Natural killer cell (primary cell): Measurements from ENCODE around the gene LRIT3. TPM values are rescaled to one million over a fixed set of nuclear protein-coding genes. Genes with fewer than 3 reads are reported as not detected.
A peak's percentile ranks its signal among the peaks of the same experiment; 100 is the strongest.

Experiments used
- ATAC-seq, 3 donors: fragments of 150-1000 bp in 2 of 3; fragments of 200-7000 bp in 1 of 3; cut with Tn5 transposase; 1 replicate in 1 of 3; 2 replicates in 2 of 3; pipeline ENCODE4 v1.10.0; 2021; ENCODE audit warnings: mild to moderate bottlenecking in 2 of 3, moderate library complexity in 2 of 3
- DNase-seq, 2 donors: peaks; one replicate each; pipeline versions ENCODE4 v3.0.0 to v3.0.0-alpha.2; 2013 to 2021; ENCODE audit warnings: mixed read lengths in 1 of 2
- H3K27ac ChIP-seq: one replicate; pipeline ENCODE4 v1.5.1; 2013; ENCODE audit warnings: mild to moderate bottlenecking, low read length
- H3K27me3 ChIP-seq: one replicate; pipeline ENCODE4 v1.6.1; 2013; ENCODE audit warnings: low read length; ENCODE audit not compliant: control insufficient read depth, insufficient read depth
- H3K36me3 ChIP-seq: one replicate; pipeline ENCODE4 v1.6.1; 2013; ENCODE audit warnings: low read length; ENCODE audit not compliant: control insufficient read depth, insufficient read depth
- H3K4me1 ChIP-seq: one replicate; pipeline ENCODE4 v1.6.1; 2013; ENCODE audit warnings: low read length; ENCODE audit not compliant: control insufficient read depth, insufficient read depth
- H3K4me3 ChIP-seq: one replicate; pipeline ENCODE4 v1.5.1; 2013; ENCODE audit warnings: low read length
- H3K9me3 ChIP-seq: one replicate; pipeline ENCODE4 v1.6.1; 2013; ENCODE audit warnings: low read length; ENCODE audit not compliant: control insufficient read depth, insufficient read depth
- H3K27ac Mint-ChIP-seq, 2 donors: one replicate each; pipeline ENCODE4 v1.8.0; 2022; ENCODE audit warnings: mild to moderate bottlenecking in 2 of 2, mixed read lengths in 2 of 2, moderate library complexity in 1 of 2
- H3K27me3 Mint-ChIP-seq, 2 donors: one replicate each; pipeline ENCODE4 v1.8.0; 2022; ENCODE audit warnings: low read depth in 2 of 2, mixed read lengths in 2 of 2
- H3K36me3 Mint-ChIP-seq: one replicate; pipeline ENCODE4 v1.8.0; 2022; ENCODE audit warnings: mixed read lengths
- H3K4me1 Mint-ChIP-seq, 2 donors: one replicate each; pipeline ENCODE4 v1.8.0; 2022; ENCODE audit warnings: mixed read lengths in 2 of 2
- H3K4me3 Mint-ChIP-seq: one replicate; pipeline ENCODE4 v1.8.0; 2022; ENCODE audit warnings: mild to moderate bottlenecking, moderate library complexity, mixed read lengths
- H3K9me3 Mint-ChIP-seq, 2 donors: one replicate each; pipeline ENCODE4 v1.8.0; 2022; ENCODE audit warnings: mixed read lengths in 2 of 2
- CTCF ChIP-seq: fragments of 200-600 bp; IDR thresholded peaks from one replicate; pipeline ENCODE4 v1.8.0; 2022; ENCODE audit warnings: antibody characterized with exemption
- WGBS: methylation state at CpG from one replicate; pipeline ENCODE4 v1.1.7; 2013; ENCODE audit warnings: missing lambda C conversion rate; ENCODE audit not compliant: insufficient coverage; 5-methylcytosine and 5-hydroxymethylcytosine counted together
- intact Hi-C: fragments of 100-400 bp; cut with micrococcal nuclease; formaldehyde crosslinking; loops from one replicate; pipeline ENCODE4 v1.14.2; 2022
- total RNA-seq, 4 donors: library from RNA; stranded (reverse); fragments of 120-200 nt in 1 of 4; gene quantifications; one replicate each; pipeline versions ENCODE4 v1.2.3 to v1.2.4, GENCODE V29; 2013 to 2022

Gene LRIT3
- under 1 TPM in 2 of 3 donors, not detected in 1; 0.10 to 0.12 TPM for total RNA-seq
- 0.29 TPM for total RNA-seq (2013)

DNA sequence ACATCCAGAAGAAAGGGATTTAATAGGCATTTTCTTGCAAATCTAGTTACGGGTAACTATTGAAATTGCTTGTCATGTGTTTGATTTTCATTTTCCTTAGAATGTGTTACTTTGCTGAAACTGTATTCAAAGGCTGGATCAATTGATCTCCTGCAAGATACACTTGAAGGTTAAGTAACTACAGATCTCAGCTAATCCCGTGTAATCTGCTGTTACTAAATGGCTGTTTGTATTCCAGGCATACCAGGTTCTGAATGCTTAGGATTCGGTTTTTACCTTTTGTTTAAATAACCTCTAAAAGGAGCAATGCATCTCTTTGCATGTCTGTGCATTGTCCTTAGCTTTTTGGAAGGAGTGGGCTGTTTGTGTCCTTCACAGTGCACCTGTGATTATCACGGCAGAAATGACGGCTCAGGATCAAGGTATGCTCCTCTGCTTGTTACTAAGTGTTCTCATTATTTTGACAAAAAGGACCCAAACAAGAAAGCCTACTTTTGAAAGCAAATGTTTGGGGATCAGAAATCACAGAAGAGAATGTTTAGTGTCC lies at the start of gene LRIT3:
Gene LRIT3, plus strand, starts transcription at position 212 of the 547 bp plus-strand sequence. Its CDS starts 95 bp downstream, at position 307.
- DNase-seq = no peak
- 98% methylated on average over 5 of the region's 5 CpGs for WGBS
- TF ChIP-seq CTCF = no peak
- Mint-ChIP-seq H3K27me3 (peaks cover 4 to 11% of the 10 kb centered on the region in 2 donors), H3K4me1 (no peaks in the 10 kb centered on the region), H3K36me3 (no peaks in the 10 kb centered on the region), H3K27ac (no peak within 1 kb of the TSS), H3K4me3 (no peak within 1 kb of the TSS), H3K9me3 (no peaks in the 10 kb centered on the region)
- no peak for ATAC-seq
- H3K27ac ChIP-seq = no peak within 1 kb of the TSS
- H3K4me3 ChIP-seq = no peak within 1 kb of the TSS
- H3K27me3 ChIP-seq = no peaks in the 10 kb centered on the region
- H3K4me1 ChIP-seq = no peaks in the 10 kb centered on the region
- H3K9me3 ChIP-seq = no peaks in the 10 kb centered on the region
- no peaks in the 10 kb centered on the region for H3K36me3 ChIP-seq
- intact Hi-C loops = no loop called here

GRCh38 chr4:109798866-109799265 lies 49.0 kb upstream of the LRIT3 start:
- peaks cover 3% of the 10 kb centered on the region for H3K27me3 ChIP-seq
- Mint-ChIP-seq H3K36me3 (peaks cover 11% of the 10 kb centered on the region), H3K9me3 (peaks cover 0 to 8% of the 10 kb centered on the region in 2 donors), H3K27ac (no peak overlapping the region), H3K4me3 (no peak overlapping the region), H3K4me1 (no peaks in the 10 kb centered on the region), H3K27me3 (peaks cover 24 to 41% of the 10 kb centered on the region in 2 donors)
- H3K4me1 ChIP-seq = no peaks in the 10 kb centered on the region
- H3K9me3 ChIP-seq = peaks cover 3% of the 10 kb centered on the region
- intact Hi-C loops = no loop called here
- no peak for TF ChIP-seq CTCF
- ATAC-seq = peak in 2 of 3 donors; percentile 42 to 43
- DNase-seq = no peak
- H3K36me3 ChIP-seq = no peaks in the 10 kb centered on the region
- no peak overlapping the region for H3K27ac ChIP-seq
- no peak overlapping the region for H3K4me3 ChIP-seq

GRCh38 chr4:109801099-109801789 lies 46.7 kb upstream of the LRIT3 start:
- H3K4me1 ChIP-seq = no peaks in the 10 kb centered on the region
- no peaks in the 10 kb centered on the region for H3K9me3 Mint-ChIP-seq
- H3K9me3 ChIP-seq = no peaks in the 10 kb centered on the region
- no peak overlapping the region for H3K27ac ChIP-seq
- no peaks in the 10 kb centered on the region for H3K36me3 ChIP-seq
- no peaks in the 10 kb centered on the region for H3K27me3 ChIP-seq
- H3K27ac Mint-ChIP-seq = no peak overlapping the region
- H3K4me3 Mint-ChIP-seq = no peak overlapping the region
- intact Hi-C loops = no loop called here
- peaks cover 16 to 28% of the 10 kb centered on the region in 2 donors for H3K27me3 Mint-ChIP-seq
- no peak overlapping the region for H3K4me3 ChIP-seq
- ATAC-seq (no peak), DNase-seq (no peak)
- H3K4me1 Mint-ChIP-seq = no peaks in the 10 kb centered on the region
- no peaks in the 10 kb centered on the region for H3K36me3 Mint-ChIP-seq
- WGBS = 74% methylated on average over 2 of the region's 4 CpGs
- TF ChIP-seq CTCF = no peak
